SHP77 treated with DMSO at 0.1 percent for 48 hours (cell line): ENCODE data around the gene ZNF296.

ENCODE experiments used
- DNase-seq: peaks from one replicate; lab custom pipeline; 2025; lab: John Stamatoyannopoulos, UW

Gene ZNF296

GRCh38 chr19:45058622-45059159 is 17.6 kb downstream of the ZNF296 start:
- DNase-seq = no peak

GRCh38 chr19:45057444-45057843 is 18.8 kb downstream of the ZNF296 start:
- DNase-seq = no peak

- DNase-seq = no peak
Measured at GRCh38 chr19:45056831-45057230, 19.4 kb downstream of the ZNF296 start.

- DNase-seq = no peak
Measured at GRCh38 chr19:45051929-45052579, 24.2 kb downstream of the ZNF296 start.

GRCh38 chr19:45050036-45050435 is 26.2 kb downstream of the ZNF296 start:
- DNase-seq = no peak

- DNase-seq = no peak
Measured at GRCh38 chr19:45049073-45049736, 27.1 kb downstream of the ZNF296 start.

GRCh38 chr19:45047188-45047797 is 29.0 kb downstream of the ZNF296 start:
- no peak for DNase-seq

GRCh38 chr19:45046355-45046754 is 29.9 kb downstream of the ZNF296 start:
- DNase-seq = no peak

GRCh38 chr19:45045671-45046353 is 30.5 kb downstream of the ZNF296 start:
- peak; percentile 10 for DNase-seq

- no peak for DNase-seq
Measured at GRCh38 chr19:45041125-45041524, 35.2 kb downstream of the ZNF296 start.

GRCh38 chr19:45040059-45040771 is 36.1 kb downstream of the ZNF296 start:
- DNase-seq = no peak

- no peak for DNase-seq
Measured at GRCh38 chr19:45038931-45039893, 37.1 kb downstream of the ZNF296 start, which contains the start of gene CLASRP. CLASRP (plus strand) TSS chr19:45039045; CDS start chr19:45040213, 1,168 bp downstream.

- no peak for DNase-seq
Measured at GRCh38 chr19:45037393-45038169, 38.7 kb downstream of the ZNF296 start.

- DNase-seq = no peak
Measured at GRCh38 chr19:45035755-45036154, 40.5 kb downstream of the ZNF296 start.

GRCh38 chr19:45032421-45032820 is 43.9 kb downstream of the ZNF296 start:
- DNase-seq = no peak

- DNase-seq = no peak
Measured at GRCh38 chr19:45030825-45031224, 45.5 kb downstream of the ZNF296 start.

- DNase-seq = no peak
Measured at GRCh38 chr19:45027371-45027770, 48.9 kb downstream of the ZNF296 start.

- DNase-seq = no peak
Measured at GRCh38 chr19:45025264-45025663, 51.0 kb downstream of the ZNF296 start.

- no peak for DNase-seq
Measured at GRCh38 chr19:45023048-45023447, 53.2 kb downstream of the ZNF296 start.

GRCh38 chr19:45021971-45022370 is 54.3 kb downstream of the ZNF296 start:
- no peak for DNase-seq
